DMS153 (cell line): ENCODE data around the gene SPINT1.

ENCODE experiments used
- DNase-seq: peaks from one replicate; lab custom pipeline; 2025; lab: John Stamatoyannopoulos, UW

Gene SPINT1

DNA sequence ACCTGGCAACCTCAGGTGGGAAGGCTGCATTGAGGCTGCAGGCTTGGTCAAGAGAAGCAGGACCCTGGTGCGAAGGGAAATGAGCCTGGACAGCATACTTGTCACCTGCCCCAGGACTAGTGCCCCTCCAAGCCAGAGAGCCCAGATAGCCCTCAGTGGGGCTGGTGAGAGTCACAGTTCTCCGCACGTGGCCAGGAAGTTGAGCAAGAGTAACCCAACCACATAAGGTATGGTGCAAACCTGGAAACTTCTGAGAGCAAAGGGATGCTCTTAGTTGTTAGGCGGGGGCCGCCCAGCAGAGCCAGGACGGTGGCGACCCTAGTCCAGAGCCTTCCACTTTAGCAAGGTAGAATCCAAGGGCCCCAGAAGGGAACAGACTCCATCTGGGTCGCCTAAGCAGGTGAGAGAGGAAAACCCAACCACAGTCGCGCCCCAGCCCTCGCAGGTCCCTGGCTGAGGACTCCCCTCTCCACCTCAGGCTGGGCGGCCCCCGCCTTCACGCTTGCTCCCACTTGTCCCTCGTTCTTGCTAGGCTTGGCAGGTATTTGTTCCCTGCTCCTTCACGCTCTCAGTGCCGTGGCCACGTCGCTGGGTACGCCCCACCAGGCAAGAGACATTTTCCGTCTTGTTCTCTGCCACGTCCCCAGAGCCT lies 49.3 kb downstream of the SPINT1 start:
- no peak for DNase-seq

DNA sequence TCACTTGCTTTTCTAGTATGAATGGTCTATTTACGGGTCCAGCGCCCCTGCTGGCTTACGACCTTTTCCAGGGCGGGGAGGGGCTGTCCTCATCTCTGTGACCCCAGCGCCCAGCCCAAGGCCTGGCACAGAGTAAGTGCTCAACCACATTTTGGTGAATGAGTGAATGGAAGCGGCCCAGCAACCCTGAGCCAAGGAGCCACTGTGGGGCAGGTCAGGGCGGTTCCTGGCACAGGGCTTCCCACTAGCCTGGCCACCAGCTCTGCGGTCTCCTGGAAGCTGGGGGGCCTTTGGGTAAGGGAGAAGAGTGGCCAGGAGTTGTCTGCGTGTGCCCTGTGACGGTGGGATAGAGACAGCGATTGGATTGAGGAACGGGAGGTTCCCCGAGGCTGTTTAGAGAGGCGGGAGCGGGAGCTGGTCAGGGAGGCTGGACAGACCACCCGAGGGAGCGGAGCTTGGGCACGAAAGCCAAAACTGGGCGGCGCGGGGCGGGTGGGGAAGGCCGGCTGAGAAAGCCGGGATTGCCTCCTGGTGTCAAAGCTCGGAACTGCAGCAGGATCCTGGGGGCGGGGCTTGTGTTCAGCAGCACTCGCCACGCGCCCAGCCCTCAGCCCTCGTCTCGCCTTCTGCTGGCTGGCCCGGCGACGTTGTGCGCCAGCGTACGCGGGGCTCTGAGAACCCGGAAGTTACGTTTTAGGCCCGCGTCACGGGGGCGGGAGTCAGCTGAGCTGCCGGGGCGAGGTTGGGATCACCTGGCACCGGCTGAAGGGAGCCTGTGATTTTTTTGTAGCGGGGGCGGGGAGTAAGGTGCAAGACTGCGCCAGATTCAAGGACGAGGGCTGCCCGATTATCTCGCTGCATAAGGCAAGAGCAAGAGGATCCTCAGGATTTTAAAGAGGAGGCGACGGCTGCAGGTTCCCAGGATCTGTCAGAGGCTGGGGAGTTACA lies 50.2 kb downstream of the SPINT1 start, which contains the start of gene VPS18:
Gene VPS18 (plus strand): TSS at position 718 of the 948 bp plus-strand sequence. CDS start 319 bp downstream, outside the sequence.
- peak; percentile 73 for DNase-seq

GRCh38 chr15:40894681-40895448 lies 51.0 kb downstream of the SPINT1 start:
- no peak for DNase-seq

GRCh38 chr15:40899536-40900207 lies 55.8 kb downstream of the SPINT1 start:
- DNase-seq = no peak

DNA sequence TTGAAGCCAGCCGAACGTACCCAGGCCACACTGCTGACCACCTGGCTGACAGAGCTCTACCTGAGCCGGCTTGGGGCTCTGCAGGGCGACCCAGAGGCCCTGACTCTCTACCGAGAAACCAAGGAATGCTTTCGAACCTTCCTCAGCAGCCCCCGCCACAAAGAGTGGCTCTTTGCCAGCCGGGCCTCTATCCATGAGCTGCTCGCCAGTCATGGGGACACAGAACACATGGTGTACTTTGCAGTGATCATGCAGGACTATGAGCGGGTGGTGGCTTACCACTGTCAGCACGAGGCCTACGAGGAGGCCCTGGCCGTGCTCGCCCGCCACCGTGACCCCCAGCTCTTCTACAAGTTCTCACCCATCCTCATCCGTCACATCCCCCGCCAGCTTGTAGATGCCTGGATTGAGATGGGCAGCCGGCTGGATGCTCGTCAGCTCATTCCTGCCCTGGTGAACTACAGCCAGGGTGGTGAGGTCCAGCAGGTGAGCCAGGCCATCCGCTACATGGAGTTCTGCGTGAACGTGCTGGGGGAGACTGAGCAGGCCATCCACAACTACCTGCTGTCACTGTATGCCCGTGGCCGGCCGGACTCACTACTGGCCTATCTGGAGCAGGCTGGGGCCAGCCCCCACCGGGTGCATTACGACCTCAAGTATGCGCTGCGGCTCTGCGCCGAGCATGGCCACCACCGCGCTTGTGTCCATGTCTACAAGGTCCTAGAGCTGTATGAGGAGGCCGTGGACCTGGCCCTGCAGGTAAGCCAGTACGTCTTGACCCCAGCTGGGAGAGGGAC lies 56.6 kb downstream of the SPINT1 start:
- no peak for DNase-seq

DNA sequence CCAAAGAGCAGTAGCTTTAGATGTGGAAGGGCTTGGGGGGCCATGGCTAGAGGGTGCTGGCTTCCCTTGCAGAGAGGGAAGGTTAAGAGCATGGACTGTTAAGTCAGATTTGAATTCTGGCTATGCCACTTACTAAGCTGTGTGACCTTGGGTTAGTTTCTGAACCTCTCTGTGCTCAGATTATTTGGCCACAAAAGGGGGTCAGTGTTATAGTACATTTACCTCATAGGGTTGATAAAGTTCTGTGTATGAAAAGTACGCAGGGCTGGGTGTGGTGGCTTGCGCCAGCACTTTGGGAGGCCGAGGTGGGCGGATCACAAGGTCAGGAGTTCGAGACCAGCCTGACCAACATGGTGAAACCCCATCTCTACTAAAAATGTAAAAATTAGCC lies 57.2 kb downstream of the SPINT1 start:
- DNase-seq = no peak

DNA sequence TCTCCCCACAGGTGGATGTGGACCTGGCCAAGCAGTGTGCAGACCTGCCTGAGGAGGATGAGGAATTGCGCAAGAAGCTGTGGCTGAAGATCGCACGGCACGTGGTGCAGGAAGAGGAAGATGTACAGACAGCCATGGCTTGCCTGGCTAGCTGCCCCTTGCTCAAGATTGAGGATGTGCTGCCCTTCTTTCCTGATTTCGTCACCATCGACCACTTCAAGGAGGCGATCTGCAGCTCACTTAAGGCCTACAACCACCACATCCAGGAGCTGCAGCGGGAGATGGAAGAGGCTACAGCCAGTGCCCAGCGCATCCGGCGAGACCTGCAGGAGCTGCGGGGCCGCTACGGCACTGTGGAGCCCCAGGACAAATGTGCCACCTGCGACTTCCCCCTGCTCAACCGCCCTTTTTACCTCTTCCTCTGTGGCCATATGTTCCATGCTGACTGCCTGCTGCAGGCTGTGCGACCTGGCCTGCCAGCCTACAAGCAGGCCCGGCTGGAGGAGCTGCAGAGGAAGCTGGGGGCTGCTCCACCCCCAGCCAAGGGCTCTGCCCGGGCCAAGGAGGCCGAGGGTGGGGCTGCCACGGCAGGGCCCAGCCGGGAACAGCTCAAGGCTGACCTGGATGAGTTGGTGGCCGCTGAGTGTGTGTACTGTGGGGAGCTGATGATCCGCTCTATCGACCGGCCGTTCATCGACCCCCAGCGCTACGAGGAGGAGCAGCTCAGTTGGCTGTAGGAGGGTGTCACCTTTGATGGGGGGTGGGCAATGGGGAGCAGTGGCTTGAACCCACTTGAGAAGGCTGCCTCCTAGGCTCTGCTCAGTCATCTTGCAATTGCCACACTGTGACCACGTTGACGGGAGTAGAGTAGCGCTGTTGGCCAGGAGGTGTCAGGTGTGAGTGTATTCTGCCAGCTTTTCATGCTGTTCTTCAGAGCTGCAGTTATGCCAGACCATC lies 59.0 kb downstream of the SPINT1 start:
- no peak for DNase-seq

- DNase-seq = no peak
Observed at GRCh38 chr15:40904552-40905201, 60.8 kb downstream of the SPINT1 start.

GRCh38 chr15:40906091-40906990 lies 62.5 kb downstream of the SPINT1 start:
- DNase-seq = peak; percentile 78

- DNase-seq = no peak
Observed at GRCh38 chr15:40906991-40907802, 63.3 kb downstream of the SPINT1 start.
